T-helper 1 cell treated with Interleukin-12 subunit alpha and Interleukin-12 subunit beta and Interleukin-4 antibody, amounts not matched to agents 30 μg/mL and 1 μg/mL, for 36 hours (primary cell): ENCODE results near the gene TUSC1.
A peak's percentile ranks its signal among the peaks of the same experiment; 100 is the strongest.
"Not testable (repeated sequence)": the region's sequence is repeated elsewhere in the genome, so short reads cannot be mapped to it uniquely, and the experiment has no call there.

Experiments used
- H3K27ac Mint-ChIP-seq: one replicate; pipeline ENCODE4 v1.8.0; 2021; ENCODE audit warnings: mild to moderate bottlenecking, mixed read lengths
- H3K27me3 Mint-ChIP-seq: one replicate; pipeline ENCODE4 v1.8.0; 2021; ENCODE audit warnings: low read depth, mixed read lengths
- H3K36me3 Mint-ChIP-seq: one replicate; pipeline ENCODE4 v1.8.0; 2021; ENCODE audit warnings: low read depth, mixed read lengths
- H3K4me1 Mint-ChIP-seq: one replicate; pipeline ENCODE4 v1.8.0; 2021; ENCODE audit warnings: low read depth, mixed read lengths
- H3K4me3 Mint-ChIP-seq: one replicate; pipeline ENCODE4 v1.8.0; 2021; ENCODE audit warnings: mild to moderate bottlenecking, moderate library complexity, mixed read lengths
- H3K9me3 Mint-ChIP-seq: one replicate; pipeline ENCODE4 v1.8.0; 2021; ENCODE audit warnings: mixed read lengths

TUSC1 gene

DNA sequence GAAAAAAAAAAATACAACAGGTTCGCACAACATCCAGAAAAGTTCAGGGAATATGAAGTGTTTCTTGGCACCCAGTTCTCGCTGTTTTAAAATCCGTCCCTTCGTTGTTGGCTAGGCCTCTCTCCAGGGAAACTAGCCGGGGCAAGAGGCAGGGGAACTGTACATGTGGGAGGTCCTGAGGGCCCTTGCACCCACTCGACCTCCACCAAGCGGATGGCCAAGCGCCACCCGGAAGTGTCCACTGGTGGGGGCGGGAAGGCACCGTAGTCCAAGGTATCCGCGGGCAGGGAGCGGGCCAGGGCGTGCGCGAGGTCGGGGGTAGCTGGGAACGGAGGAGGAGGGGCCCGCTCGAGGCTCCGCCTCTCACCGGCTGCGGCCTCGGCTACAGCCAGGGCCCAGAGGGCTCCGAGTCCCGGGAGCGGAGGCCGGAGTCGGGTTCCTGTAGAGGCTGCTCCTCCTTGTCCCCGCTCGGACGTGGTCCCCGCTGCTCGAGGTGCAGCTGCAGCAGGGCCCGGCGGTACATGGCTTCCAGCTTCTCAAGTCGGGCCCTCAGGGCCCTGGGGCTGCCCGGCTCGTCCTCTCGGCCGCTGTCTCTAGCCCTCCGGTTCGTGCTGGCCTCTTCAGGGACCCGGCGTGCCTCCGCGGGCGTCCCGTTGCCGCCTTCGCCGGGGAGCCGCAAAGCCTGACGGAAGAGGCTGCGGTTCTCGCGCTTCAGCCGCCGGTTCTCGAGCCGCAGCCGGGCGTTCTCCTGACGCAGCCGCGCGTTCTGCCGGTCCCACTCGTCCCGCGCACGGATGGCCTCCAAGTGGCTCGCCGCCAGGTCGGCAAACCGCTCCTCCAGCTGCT is 720 bp downstream of the TUSC1 start:
- Mint-ChIP-seq H3K4me3 (peak overlapping the region; percentile 42), H3K4me1 (no peaks in the 10 kb centered on the region), H3K36me3 (no peaks in the 10 kb centered on the region), H3K27me3 (peaks cover 12% of the 10 kb centered on the region), H3K27ac (no peak overlapping the region), H3K9me3 (no peaks in the 10 kb centered on the region)

- H3K36me3 Mint-ChIP-seq, H3K4me1 Mint-ChIP-seq, H3K4me3 Mint-ChIP-seq, H3K9me3 Mint-ChIP-seq, H3K27ac Mint-ChIP-seq: not testable (repeated sequence)
- H3K27me3 Mint-ChIP-seq: peaks cover 12% of the 10 kb centered on the region
Observed at GRCh38 chr9:25675858-25676257, 2.4 kb downstream of the TUSC1 start.

GRCh38 chr9:25658571-25658970 is 19.7 kb downstream of the TUSC1 start:
- no peaks in the 10 kb centered on the region for H3K4me1 Mint-ChIP-seq
- peaks cover 13% of the 10 kb centered on the region for H3K9me3 Mint-ChIP-seq
- no peak overlapping the region for H3K4me3 Mint-ChIP-seq
- H3K36me3 Mint-ChIP-seq: no peaks in the 10 kb centered on the region
- no peak overlapping the region for H3K27ac Mint-ChIP-seq
- no peaks in the 10 kb centered on the region for H3K27me3 Mint-ChIP-seq

DNA sequence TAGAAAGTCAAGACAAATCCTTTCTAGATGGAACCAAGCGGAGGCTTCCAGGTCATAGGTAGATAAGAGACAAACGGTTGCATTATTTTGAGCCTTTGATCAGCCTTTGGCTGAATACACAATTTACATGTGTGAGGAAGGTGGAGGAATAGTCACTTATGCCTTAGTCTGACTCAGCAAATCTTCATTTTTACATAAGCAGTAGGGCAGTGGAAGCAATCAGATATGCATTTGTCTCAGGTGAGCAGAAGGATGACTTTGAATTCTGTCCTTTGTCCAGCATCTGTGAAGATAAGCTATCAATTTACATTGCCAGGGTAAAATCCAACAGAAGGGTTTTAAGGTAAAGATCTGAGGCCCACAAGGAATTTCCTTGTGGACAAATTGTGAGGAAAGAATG is 23.8 kb downstream of the TUSC1 start:
- no peak overlapping the region for H3K4me3 Mint-ChIP-seq
- peaks cover 8% of the 10 kb centered on the region for H3K9me3 Mint-ChIP-seq
- H3K36me3 Mint-ChIP-seq: no peaks in the 10 kb centered on the region
- H3K4me1 Mint-ChIP-seq: no peaks in the 10 kb centered on the region
- H3K27me3 Mint-ChIP-seq: no peaks in the 10 kb centered on the region
- no peak overlapping the region for H3K27ac Mint-ChIP-seq

DNA sequence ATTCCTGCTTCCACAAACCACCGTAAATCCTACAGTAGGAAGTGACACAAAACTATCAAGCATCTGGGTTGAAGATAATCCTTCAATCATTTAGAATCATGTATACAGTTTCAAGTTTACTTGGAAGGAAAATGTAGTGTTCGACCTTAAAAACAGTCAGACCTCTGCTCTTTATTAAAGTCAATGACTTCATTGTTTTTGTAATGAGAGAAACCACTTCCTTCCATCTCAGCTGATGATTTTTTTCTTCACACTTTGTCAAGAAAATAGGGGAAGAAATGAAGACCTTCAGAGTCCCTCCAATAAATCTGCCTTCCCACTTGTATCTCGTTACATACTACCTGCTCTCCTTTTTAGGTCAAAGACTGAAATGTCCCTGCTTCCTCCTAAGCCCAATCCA is 30.1 kb downstream of the TUSC1 start:
- Mint-ChIP-seq H3K9me3 (peaks cover 10% of the 10 kb centered on the region), H3K27ac (no peak overlapping the region), H3K36me3 (no peaks in the 10 kb centered on the region), H3K4me3 (no peak overlapping the region), H3K27me3 (no peaks in the 10 kb centered on the region), H3K4me1 (no peaks in the 10 kb centered on the region)

DNA sequence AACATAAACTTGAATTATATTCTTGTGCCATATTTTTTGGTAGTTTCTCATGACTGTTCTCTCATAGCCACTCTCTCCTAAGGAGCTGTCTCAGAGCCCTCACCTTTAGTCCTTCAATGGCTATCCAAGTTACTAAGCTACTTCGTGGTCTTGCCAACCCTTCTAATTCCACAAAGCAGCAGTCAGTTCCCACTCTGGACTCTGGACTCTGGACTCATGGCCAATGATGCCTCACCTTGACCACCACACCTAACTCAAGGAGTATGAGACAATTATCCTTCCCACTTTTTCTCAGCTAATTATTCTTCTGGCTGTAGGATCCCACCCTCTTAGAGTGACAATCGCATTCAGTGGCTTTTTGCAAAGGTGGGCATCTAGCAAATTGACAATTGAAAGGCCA is 42.2 kb downstream of the TUSC1 start:
- no peaks in the 10 kb centered on the region for H3K27me3 Mint-ChIP-seq
- no peak overlapping the region for H3K27ac Mint-ChIP-seq
- no peak overlapping the region for H3K4me3 Mint-ChIP-seq
- no peaks in the 10 kb centered on the region for H3K36me3 Mint-ChIP-seq
- H3K9me3 Mint-ChIP-seq: no peaks in the 10 kb centered on the region
- no peaks in the 10 kb centered on the region for H3K4me1 Mint-ChIP-seq

- no peak overlapping the region for H3K4me3 Mint-ChIP-seq
- no peak overlapping the region for H3K27ac Mint-ChIP-seq
- no peaks in the 10 kb centered on the region for H3K4me1 Mint-ChIP-seq
- H3K9me3 Mint-ChIP-seq: peaks cover 22% of the 10 kb centered on the region
- no peaks in the 10 kb centered on the region for H3K36me3 Mint-ChIP-seq
- H3K27me3 Mint-ChIP-seq: no peaks in the 10 kb centered on the region
Observed at GRCh38 chr9:25629231-25629630, 49.0 kb downstream of the TUSC1 start.
